KMS-11 (cell line): ENCODE results near the gene B4GALT1.

ENCODE experiments used
- H2AFZ ChIP-seq: fragments of 200-600 bp; sonication (generic); 2 replicates; pipeline ENCODE4 v1.6.1; 2016; ENCODE audit warnings: antibody characterized with exemption, mixed run types, low read depth
- H3K27ac ChIP-seq: fragments of 200-600 bp; sonication (generic); 2 replicates; pipeline ENCODE4 v1.6.1; 2016; ENCODE audit warnings: mild to moderate bottlenecking, mixed run types
- H3K27me3 ChIP-seq: fragments of 200-600 bp; sonication (generic); 2 replicates; pipeline ENCODE4 v1.6.1; 2017; ENCODE audit warnings: mild to moderate bottlenecking, low read depth, mixed run types, moderate library complexity; ENCODE audit not compliant: insufficient read depth
- H3K36me3 ChIP-seq: fragments of 200-600 bp; sonication (generic); 2 replicates; pipeline ENCODE4 v1.6.1; 2017; ENCODE audit warnings: mild to moderate bottlenecking, mixed run types; ENCODE audit not compliant: insufficient read depth
- H3K4me1 ChIP-seq: fragments of 200-600 bp; sonication (generic); 2 replicates; pipeline ENCODE4 v1.6.1; 2016; ENCODE audit warnings: mild to moderate bottlenecking, low read depth, mixed run types; ENCODE audit not compliant: poor library complexity, severe bottlenecking
- H3K4me2 ChIP-seq: fragments of 200-600 bp; sonication (generic); 2 replicates; pipeline ENCODE4 v1.7.0; 2016; ENCODE audit warnings: mild to moderate bottlenecking, mixed run types
- H3K4me3 ChIP-seq: fragments of 200-600 bp; sonication (generic); IDR thresholded peaks from 2 replicates; pipeline ENCODE4 v1.6.1; 2017; ENCODE audit warnings: low read depth, low read length, mixed read lengths; ENCODE audit not compliant: insufficient read depth
- H3K79me2 ChIP-seq: fragments of 200-600 bp; sonication (generic); 2 replicates; pipeline ENCODE4 v1.6.1; 2016; ENCODE audit warnings: low read depth, mixed run types; ENCODE audit not compliant: insufficient read depth
- H3K9ac ChIP-seq: fragments of 200-600 bp; sonication (generic); 2 replicates; pipeline ENCODE4 v1.6.1; 2016; ENCODE audit warnings: mild to moderate bottlenecking, mixed run types
- H4K20me1 ChIP-seq: fragments of 200-600 bp; sonication (generic); 2 replicates; pipeline ENCODE4 v1.6.1; 2016; ENCODE audit warnings: mild to moderate bottlenecking, mixed run types; ENCODE audit not compliant: insufficient read depth
- CTCF ChIP-seq: fragments of 200-600 bp; sonication (generic); conservative IDR thresholded peaks from 2 replicates; pipeline ENCODE4 v1.6.1; 2017; ENCODE audit warnings: low read depth, mild to moderate bottlenecking, antibody characterized with exemption, low read length, moderate library complexity, mixed read lengths

Gene B4GALT1

GRCh38 chr9:33180526-33181184, 13.5 kb upstream of the B4GALT1 start:
- H3K27me3 ChIP-seq: no peaks in the 10 kb centered on the region
- TF ChIP-seq CTCF: no peak
- H3K27ac ChIP-seq: no peak overlapping the region
- H3K4me2 ChIP-seq: no peak overlapping the region
- no peaks in the 10 kb centered on the region for H3K36me3 ChIP-seq
- H3K79me2 ChIP-seq: no peaks in the 10 kb centered on the region
- no peak overlapping the region for H3K4me3 ChIP-seq
- no peaks in the 10 kb centered on the region for H4K20me1 ChIP-seq
- no peaks in the 10 kb centered on the region for H3K4me1 ChIP-seq
- H3K9ac ChIP-seq: no peak overlapping the region
- no peak overlapping the region for H2AFZ ChIP-seq

- no peaks in the 10 kb centered on the region for H3K4me1 ChIP-seq
- no peak overlapping the region for H3K9ac ChIP-seq
- H3K27me3 ChIP-seq: no peaks in the 10 kb centered on the region
- no peak overlapping the region for H3K4me3 ChIP-seq
- no peak overlapping the region for H3K4me2 ChIP-seq
- H3K36me3 ChIP-seq: no peaks in the 10 kb centered on the region
- H4K20me1 ChIP-seq: no peaks in the 10 kb centered on the region
- TF ChIP-seq CTCF: no peak
- no peak overlapping the region for H3K27ac ChIP-seq
- no peak overlapping the region for H2AFZ ChIP-seq
- no peaks in the 10 kb centered on the region for H3K79me2 ChIP-seq
Observed at GRCh38 chr9:33178972-33179697, 12.0 kb upstream of the B4GALT1 start.

GRCh38 chr9:33177639-33178038, 10.5 kb upstream of the B4GALT1 start:
- TF ChIP-seq CTCF: no peak
- Histone ChIP-seq H2AFZ (no peak overlapping the region), H3K4me2 (no peak overlapping the region), H3K79me2 (no peaks in the 10 kb centered on the region), H3K9ac (no peak overlapping the region), H3K36me3 (no peaks in the 10 kb centered on the region), H3K4me3 (no peak overlapping the region), H3K27ac (no peak overlapping the region), H3K27me3 (no peaks in the 10 kb centered on the region), H4K20me1 (no peaks in the 10 kb centered on the region), H3K4me1 (no peaks in the 10 kb centered on the region)

- Histone ChIP-seq H3K36me3 (no peaks in the 10 kb centered on the region), H3K4me3 (no peak overlapping the region), H2AFZ (no peak overlapping the region), H3K4me2 (no peak overlapping the region), H3K79me2 (no peaks in the 10 kb centered on the region), H3K27ac (no peak overlapping the region), H3K9ac (no peak overlapping the region), H3K27me3 (no peaks in the 10 kb centered on the region), H3K4me1 (peaks cover 4% of the 10 kb centered on the region), H4K20me1 (no peaks in the 10 kb centered on the region)
- no peak for TF ChIP-seq CTCF
Observed at GRCh38 chr9:33177086-33177485, 9.9 kb upstream of the B4GALT1 start.
